ENCODE measurements around the gene CGNL1.

CGNL1 gene

GRCh38 chr15:57345584-57345983 is 30.7 kb upstream of the CGNL1 start:
- no peak for DNase-seq (ENCODE audit: low read depth)
- no peak for TF ChIP-seq CTCF (conservative IDR thresholded peaks at IDR 0.05; ENCODE audit: control insufficient read depth, insufficient read depth, low read depth, low read length)
- no peak overlapping the region for H3K4me3 ChIP-seq (ENCODE audit: control insufficient read depth, low read depth, low read length)

DNA sequence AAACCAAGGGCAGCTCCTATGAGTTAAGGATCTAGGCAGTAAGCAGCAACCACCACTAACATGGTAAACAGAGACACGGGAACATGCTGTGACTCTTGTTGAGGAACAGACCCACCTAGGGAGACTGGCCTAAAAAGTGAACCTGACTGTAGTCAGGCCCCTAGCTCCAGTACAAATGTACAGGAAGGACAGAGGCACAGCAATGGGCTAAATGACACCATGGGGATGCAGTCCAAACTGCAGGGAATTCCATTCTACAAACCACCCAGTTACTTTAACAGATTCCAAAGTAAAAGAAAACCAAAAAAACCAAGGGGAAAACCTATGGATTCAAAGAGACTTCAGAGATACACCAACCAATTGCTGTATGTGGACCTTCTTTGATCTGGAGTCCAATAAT is 28.2 kb upstream of the CGNL1 start:
- H3K4me3 ChIP-seq (ENCODE audit: control insufficient read depth, low read depth, low read length), result no peak overlapping the region
- TF ChIP-seq CTCF (conservative IDR thresholded peaks at IDR 0.05; ENCODE audit: control insufficient read depth, insufficient read depth, low read depth, low read length), result no peak
- no peak for DNase-seq (ENCODE audit: low read depth)

GRCh38 chr15:57352535-57353316 is 23.6 kb upstream of the CGNL1 start:
- no peak for DNase-seq (ENCODE audit: low read depth)
- no peak for TF ChIP-seq CTCF (conservative IDR thresholded peaks at IDR 0.05; ENCODE audit: control insufficient read depth, insufficient read depth, low read depth, low read length)
- no peak overlapping the region for H3K4me3 ChIP-seq (ENCODE audit: control insufficient read depth, low read depth, low read length)

DNA sequence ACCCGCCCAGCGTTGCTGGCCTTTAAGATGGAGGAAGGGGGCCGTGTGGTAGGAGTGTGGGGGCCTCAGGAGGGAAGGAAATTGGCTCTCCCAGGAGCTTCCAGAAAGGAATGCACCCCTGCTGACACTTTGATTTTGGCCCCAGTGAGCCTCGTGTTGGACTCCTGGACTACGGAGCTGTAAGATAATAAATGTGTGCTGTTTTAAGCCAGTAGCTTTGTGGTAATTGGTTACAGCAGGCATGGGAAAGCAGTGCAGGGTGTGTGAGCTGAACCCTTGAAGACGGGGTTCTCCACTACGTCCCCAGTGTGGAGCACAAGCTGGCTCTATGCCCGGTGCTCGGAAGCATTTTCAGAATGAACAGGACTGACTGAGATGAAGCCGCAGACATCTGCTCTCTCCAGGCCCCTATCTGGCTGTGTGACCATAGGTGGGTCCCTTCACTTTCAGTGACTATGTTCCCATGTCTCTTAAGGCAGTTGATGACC is 22.9 kb upstream of the CGNL1 start:
- TF ChIP-seq CTCF (conservative IDR thresholded peaks at IDR 0.05; ENCODE audit: control insufficient read depth, insufficient read depth, low read depth, low read length), result no peak
- no peak for DNase-seq (ENCODE audit: low read depth)
- H3K4me3 ChIP-seq (ENCODE audit: control insufficient read depth, low read depth, low read length), result no peak overlapping the region

DNA sequence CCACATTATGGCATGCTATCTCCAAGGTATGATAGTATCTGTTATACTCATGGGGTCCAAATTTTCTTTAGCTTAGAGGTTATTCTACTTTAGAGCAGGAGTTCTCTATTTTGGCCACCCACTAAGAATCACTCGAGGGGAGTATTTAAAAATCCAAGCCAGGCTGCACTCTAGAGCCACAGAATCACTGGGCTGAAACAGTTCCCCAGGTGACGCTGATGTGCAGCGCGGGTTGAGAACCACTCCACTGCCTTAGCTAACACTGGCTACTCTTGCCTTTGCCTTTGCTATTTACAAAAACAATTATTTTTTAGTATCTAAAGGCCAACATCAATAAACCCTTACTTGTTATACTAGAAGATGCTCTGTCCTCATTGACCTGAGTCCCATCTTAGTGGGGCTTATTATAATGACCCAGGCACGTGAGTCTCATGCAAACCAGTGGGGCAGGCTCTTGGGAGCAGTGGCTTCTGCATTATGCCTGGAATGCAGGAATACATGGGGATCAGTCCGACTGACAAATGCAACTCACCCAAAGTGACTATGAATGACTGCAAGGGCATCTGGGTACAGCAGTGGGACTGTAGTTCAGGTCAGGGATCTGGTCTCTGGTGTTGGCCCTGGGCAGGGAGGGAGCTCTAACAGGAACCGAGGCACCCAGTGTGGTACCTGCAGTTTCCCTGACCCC is 21.7 kb upstream of the CGNL1 start:
- TF ChIP-seq CTCF (conservative IDR thresholded peaks at IDR 0.05; ENCODE audit: control insufficient read depth, insufficient read depth, low read depth, low read length), result no peak
- no peak for DNase-seq (ENCODE audit: low read depth)
- H3K4me3 ChIP-seq (ENCODE audit: control insufficient read depth, low read depth, low read length), result no peak overlapping the region

GRCh38 chr15:57355259-57355658 is 21.0 kb upstream of the CGNL1 start:
- no peak overlapping the region for H3K4me3 ChIP-seq (ENCODE audit: control insufficient read depth, low read depth, low read length)
- TF ChIP-seq CTCF (conservative IDR thresholded peaks at IDR 0.05; ENCODE audit: control insufficient read depth, insufficient read depth, low read depth, low read length), result no peak
- DNase-seq (ENCODE audit: low read depth), result no peak
